Measurements from ENCODE around the gene G6PC3. TPM values are rescaled to one million over a fixed set of nuclear protein-coding genes. Genes with fewer than 3 reads are reported as not detected.
"Not testable (repeated sequence)": the region's sequence is repeated elsewhere in the genome, so short reads cannot be mapped to it uniquely, and the experiment has no call there.

Gene G6PC3
- total RNA-seq, 2 donors from 2014 or later, result 10.9 to 13.8 TPM

DNA sequence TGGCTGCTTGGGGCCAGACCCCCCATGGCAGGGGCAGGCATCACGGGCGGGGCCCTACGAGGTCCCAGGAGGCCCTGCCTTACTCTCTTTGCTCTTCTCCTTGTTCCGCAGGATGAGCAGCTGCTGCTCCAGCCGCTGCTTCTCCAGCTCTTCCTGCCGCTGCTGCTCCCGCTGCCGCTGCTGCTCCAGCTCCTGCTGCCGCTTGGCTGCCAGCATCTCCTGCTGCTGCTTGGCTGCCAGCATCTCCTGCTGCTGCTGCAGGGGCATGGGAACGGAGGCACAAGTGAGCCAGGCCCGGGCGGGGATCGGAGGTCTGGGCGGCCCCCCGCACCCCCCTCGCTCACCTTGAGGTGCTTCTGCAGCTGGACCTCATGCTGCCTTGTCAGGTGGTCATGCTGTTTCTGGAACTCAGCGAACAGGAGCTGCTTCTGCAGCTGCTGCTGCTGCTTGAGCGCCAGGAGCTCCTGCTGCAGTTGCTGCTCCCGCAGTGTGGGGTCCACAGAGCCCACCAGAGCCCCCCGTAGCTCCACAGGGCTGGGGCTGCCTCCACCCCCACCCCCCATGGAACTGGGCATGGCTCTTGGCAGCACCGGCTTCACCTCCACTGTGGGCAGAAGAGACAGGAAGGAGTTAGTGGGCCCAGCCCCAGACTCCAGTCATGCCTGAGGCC is 22.8 kb downstream of the G6PC3 start:
- H3K27me3 Mint-ChIP-seq, result no peaks in the 10 kb centered on the region
- peaks cover 6% of the 10 kb centered on the region for H3K4me1 Mint-ChIP-seq
- no peak overlapping the region for H3K27ac Mint-ChIP-seq
- peaks cover 6% of the 10 kb centered on the region for H3K36me3 Mint-ChIP-seq (ENCODE audit: low read depth)
- DNase-seq (no peak), ATAC-seq (no peak)
- no peaks in the 10 kb centered on the region for H3K9me3 ChIP-seq (ENCODE audit: control insufficient read depth, low read length, poor library complexity, severe bottlenecking)
- H3K4me3 Mint-ChIP-seq, result no peak overlapping the region

DNA sequence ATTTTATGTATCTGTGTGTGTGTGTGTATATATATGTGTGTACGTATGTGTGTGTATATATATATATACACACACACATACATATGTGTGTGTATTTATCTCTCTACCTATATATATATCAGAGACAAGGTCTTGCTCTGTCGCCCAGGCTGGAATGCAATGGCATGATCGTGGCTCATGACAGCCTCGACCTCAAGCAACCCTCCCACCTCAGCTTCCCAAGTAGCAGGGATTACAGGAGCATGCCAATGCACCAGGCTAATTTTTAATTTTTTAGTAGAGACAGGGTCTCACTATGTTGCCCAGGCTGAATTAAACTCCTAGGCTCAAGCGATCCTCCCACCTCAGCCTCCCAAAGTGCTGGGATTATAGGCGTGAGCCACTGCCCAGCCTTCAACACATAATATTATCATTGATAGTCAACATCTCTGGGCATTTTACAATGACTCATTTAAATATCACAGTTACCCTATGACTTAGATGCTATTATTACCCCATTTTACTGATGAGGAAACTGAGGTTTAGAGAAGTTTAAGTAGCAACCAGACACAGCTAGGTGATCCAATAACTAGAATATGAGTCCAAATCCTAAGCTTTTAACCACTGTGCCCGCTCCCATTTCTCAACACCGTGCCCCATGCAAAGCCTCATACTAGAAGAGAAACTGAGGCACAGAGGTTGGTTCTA is 24.3 kb downstream of the G6PC3 start:
- H3K4me1 Mint-ChIP-seq, result peaks cover 3% of the 10 kb centered on the region
- no peaks in the 10 kb centered on the region for H3K9me3 ChIP-seq (ENCODE audit: control insufficient read depth, low read length, poor library complexity, severe bottlenecking)
- peak overlapping the region; percentile 31 for H3K4me3 Mint-ChIP-seq
- ATAC-seq, result no peak
- H3K36me3 Mint-ChIP-seq (ENCODE audit: low read depth), result peaks cover 2% of the 10 kb centered on the region
- no peak overlapping the region for H3K27ac Mint-ChIP-seq
- DNase-seq, result no peak
- no peaks in the 10 kb centered on the region for H3K27me3 Mint-ChIP-seq

DNA sequence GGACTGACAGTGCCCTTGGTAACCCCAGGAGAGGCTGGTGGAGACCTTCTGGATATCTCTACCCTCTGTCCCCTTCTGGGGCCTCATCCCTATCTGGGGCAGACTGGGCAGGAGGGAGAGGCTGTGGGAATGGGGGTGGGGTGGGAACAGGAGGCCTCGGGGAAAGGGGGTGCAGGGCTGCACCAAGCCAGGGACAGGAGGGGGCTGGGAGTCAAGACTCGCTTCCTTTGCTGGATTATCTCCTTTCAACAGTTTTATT is 24.8 kb downstream of the G6PC3 start:
- ATAC-seq, result no peak
- DNase-seq, result no peak
- H3K4me3 Mint-ChIP-seq, result no peak overlapping the region
- no peaks in the 10 kb centered on the region for H3K27me3 Mint-ChIP-seq
- no peak overlapping the region for H3K27ac Mint-ChIP-seq
- no peaks in the 10 kb centered on the region for H3K9me3 ChIP-seq (ENCODE audit: control insufficient read depth, low read length, poor library complexity, severe bottlenecking)
- H3K4me1 Mint-ChIP-seq, result peaks cover 3% of the 10 kb centered on the region
- peaks cover 2% of the 10 kb centered on the region for H3K36me3 Mint-ChIP-seq (ENCODE audit: low read depth)

DNA sequence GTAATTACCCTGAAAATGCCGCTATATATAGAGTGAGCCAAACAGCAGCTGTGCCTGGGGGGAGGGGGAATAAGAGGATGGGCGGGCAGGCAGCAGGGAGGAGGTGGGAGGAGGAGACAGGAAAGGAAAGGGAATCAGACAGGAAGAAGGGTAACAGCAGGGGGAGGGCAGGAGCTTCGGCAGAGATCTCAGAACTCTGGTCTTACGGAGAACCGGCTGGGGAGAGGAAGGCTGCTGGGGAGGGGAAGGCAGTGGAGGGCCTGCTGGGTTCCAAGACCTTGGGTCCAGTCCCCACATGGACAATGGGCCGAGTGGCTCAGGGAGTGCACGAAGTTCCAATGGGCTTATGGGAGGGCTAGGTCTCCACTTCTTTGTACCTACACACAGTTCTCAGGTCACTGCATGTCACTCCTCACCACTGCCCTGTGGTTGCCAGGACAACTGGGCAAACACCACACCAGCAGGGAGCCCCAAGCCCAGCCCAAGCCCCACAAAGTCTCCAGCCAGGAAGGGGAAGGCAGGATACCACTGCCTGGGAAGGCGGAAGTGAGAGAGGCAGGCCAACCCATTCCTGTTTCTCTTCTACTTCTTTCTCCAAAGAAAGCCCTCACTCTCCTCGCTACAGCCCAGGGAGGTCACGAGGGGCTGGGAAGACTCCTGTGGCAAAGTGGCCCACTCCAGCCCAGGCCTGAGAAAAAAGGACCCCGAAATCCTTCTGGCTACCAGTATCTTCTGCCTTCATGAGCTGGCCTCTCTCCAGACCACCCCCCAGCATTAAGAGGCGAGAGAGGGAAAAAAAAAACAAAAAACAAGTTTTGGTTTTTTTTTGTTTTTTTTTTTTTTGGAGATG is 25.3 kb downstream of the G6PC3 start:
- ATAC-seq (no peak), DNase-seq (no peak)
- Mint-ChIP-seq H3K4me3 (peak overlapping the region; percentile 3), H3K27me3 (no peaks in the 10 kb centered on the region), H3K4me1 (peaks cover 3% of the 10 kb centered on the region), H3K27ac (peak overlapping the region; percentile 9), H3K36me3 (ENCODE audit: low read depth) (peaks cover 2% of the 10 kb centered on the region)
- H3K9me3 ChIP-seq (ENCODE audit: control insufficient read depth, low read length, poor library complexity, severe bottlenecking), result no peaks in the 10 kb centered on the region

DNA sequence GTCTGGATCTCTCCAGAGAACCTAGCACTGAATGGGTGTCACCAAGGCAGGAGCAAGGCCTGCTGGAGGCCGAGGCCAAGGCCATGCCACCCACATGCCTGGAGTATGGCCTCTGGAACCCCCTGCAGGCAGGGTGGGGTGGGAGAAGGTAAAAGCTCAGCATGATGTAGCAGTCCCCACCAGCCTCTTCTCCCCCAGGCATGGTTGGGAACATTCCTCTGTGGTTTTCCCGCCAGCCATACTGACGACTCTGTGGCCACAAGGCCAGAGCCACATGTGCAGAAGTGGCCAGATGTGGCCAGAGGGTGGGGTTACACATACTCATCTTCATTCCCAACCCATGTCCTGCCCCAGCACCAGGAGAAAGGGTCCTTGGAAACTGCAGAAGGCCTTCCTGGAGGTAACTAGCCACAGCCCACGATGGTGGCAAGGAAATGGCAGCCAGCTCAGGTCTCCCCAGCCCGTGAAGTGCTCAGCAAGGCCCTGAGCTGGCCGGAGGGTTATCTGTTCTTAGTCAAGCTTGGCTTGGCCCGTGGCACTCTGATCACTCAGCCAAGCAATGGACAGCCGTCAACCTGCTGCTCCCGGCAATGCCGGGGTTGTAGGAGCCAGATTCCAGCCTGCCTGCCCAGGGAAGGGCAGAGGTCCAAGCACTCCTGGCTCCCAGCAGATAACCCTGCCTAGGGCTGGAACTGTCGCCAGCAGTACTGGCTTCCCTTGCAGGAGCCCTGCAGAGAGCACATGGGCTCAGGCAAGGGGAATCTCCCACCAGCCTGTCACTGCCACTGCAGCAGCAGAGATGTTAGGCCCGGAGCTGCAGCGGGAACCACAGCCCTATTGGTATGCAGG is 26.8 kb downstream of the G6PC3 start:
- no peaks in the 10 kb centered on the region for H3K27me3 Mint-ChIP-seq
- H3K4me1 Mint-ChIP-seq, result peaks cover 3% of the 10 kb centered on the region
- H3K36me3 Mint-ChIP-seq (ENCODE audit: low read depth), result no peaks in the 10 kb centered on the region
- ATAC-seq (no peak), DNase-seq (no peak)
- no peak overlapping the region for H3K27ac Mint-ChIP-seq
- H3K9me3 ChIP-seq (ENCODE audit: control insufficient read depth, low read length, poor library complexity, severe bottlenecking), result no peaks in the 10 kb centered on the region
- H3K4me3 Mint-ChIP-seq, result no peak overlapping the region

DNA sequence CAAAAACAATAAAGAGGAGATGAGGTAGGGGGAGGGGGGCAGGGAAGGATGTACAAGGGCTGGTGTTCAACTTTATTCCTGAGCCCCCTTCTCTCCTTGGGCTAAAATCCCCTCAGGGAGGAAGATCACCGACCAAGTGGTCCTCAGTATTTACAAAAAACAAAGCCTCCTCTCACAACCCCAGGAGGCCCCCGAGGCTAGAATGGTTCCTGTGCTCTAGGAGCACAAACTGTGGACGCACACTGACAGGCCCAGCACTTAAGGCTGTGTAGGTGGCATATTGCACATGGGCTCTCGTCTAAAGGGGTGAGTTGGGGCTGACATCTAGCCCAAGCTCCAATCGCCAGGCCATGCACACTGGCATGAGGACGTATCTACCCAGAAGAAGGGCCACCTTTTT is 31.3 kb downstream of the G6PC3 start:
- H3K27ac Mint-ChIP-seq; DNase-seq; ATAC-seq; H3K36me3 Mint-ChIP-seq (ENCODE audit: low read depth); H3K27me3 Mint-ChIP-seq; H3K9me3 ChIP-seq (ENCODE audit: control insufficient read depth, low read length, poor library complexity, severe bottlenecking); H3K4me3 Mint-ChIP-seq: not testable (repeated sequence)
- peaks cover 11% of the 10 kb centered on the region for H3K4me1 Mint-ChIP-seq

DNA sequence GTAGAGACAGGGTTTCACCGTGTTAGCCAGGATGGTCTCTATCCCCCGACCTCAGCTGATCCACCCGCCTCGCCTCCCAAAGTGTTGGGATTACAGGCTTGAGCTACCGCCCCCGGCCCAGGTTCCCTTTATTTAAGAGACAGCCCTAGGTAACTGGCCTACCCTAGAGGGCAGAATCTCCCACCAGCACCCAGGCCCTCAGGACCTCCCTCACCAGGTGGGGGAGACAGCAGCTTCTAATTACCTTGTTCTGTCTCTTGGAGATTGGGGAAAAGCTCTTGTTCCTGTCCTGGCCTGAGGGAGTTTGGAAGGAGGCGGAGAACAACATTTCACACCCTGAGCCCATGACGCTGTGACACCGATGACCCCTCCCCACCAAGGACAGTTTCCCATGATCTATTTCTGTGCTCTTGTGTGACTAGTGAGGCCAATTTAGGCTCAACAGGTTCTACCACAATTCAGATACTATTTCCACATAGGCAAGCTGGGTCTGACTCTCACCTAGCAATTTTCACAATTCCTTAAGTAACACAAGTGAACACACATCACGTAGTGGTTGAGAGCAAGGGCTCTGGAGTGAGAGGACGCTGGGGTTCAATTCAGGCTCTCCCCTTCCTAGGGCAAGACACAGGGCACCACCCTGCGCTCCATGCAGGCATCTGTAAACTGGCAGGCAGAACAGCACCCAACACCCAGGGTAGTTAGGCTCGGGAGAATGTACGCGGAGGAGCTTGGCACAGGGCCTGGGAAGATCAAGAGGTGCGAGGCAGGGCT is 32.5 kb downstream of the G6PC3 start:
- no peak for ATAC-seq
- peaks cover 13% of the 10 kb centered on the region for H3K4me1 Mint-ChIP-seq
- no peak for DNase-seq
- no peak overlapping the region for H3K27ac Mint-ChIP-seq
- H3K9me3 ChIP-seq (ENCODE audit: control insufficient read depth, low read length, poor library complexity, severe bottlenecking), result no peaks in the 10 kb centered on the region
- H3K27me3 Mint-ChIP-seq, result no peaks in the 10 kb centered on the region
- no peak overlapping the region for H3K4me3 Mint-ChIP-seq
- peaks cover 5% of the 10 kb centered on the region for H3K36me3 Mint-ChIP-seq (ENCODE audit: low read depth)

DNA sequence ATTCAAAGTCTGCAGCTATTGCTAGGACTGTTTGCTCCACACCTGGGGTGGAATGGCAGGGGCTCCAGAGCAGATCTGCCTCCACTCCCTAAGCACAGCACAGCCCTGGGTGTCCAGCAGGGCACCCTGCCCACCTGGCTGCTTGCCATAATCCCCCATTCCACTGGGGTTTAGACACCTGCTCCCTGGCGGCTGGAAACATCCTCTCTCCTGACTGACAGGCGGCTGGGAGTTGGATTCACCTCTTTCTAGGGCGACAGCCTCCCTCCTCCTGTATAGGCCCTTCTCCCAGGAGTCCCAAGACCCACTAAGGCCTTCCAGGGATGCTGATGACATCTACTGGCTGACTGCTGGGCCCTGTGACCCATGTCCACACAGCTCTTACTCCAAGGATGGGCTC is 34.9 kb downstream of the G6PC3 start:
- no peaks in the 10 kb centered on the region for H3K27me3 Mint-ChIP-seq
- no peak overlapping the region for H3K27ac Mint-ChIP-seq
- no peaks in the 10 kb centered on the region for H3K9me3 ChIP-seq (ENCODE audit: control insufficient read depth, low read length, poor library complexity, severe bottlenecking)
- H3K4me3 Mint-ChIP-seq, result no peak overlapping the region
- H3K36me3 Mint-ChIP-seq (ENCODE audit: low read depth), result peaks cover 5% of the 10 kb centered on the region
- peaks cover 12% of the 10 kb centered on the region for H3K4me1 Mint-ChIP-seq
- no peak for DNase-seq
- ATAC-seq, result no peak

DNA sequence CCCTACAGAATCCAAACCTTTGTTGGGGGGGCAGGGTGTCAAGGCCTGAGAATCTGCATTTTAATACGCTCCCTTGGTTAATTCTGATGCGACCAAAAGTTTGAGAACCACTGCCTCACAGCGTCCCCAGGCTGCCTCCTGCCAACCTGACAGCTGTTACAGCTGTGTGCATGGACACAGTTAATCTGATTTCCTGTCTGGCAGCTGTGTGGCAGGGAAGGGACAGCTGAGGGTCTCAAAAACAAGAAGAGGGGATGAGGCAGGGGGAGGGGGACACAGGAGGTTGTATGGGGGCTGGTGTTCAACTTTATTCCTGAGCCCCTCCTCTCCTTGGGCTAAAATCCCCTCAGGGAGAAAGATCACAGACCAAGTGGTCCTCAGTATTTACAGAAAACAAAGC is 35.4 kb downstream of the G6PC3 start:
- ATAC-seq (no peak), DNase-seq (no peak)
- Mint-ChIP-seq H3K4me1 (peaks cover 13% of the 10 kb centered on the region), H3K36me3 (ENCODE audit: low read depth) (peaks cover 5% of the 10 kb centered on the region), H3K27me3 (no peaks in the 10 kb centered on the region), H3K4me3 (no peak overlapping the region), H3K27ac (no peak overlapping the region)
- no peaks in the 10 kb centered on the region for H3K9me3 ChIP-seq (ENCODE audit: control insufficient read depth, low read length, poor library complexity, severe bottlenecking)

DNA sequence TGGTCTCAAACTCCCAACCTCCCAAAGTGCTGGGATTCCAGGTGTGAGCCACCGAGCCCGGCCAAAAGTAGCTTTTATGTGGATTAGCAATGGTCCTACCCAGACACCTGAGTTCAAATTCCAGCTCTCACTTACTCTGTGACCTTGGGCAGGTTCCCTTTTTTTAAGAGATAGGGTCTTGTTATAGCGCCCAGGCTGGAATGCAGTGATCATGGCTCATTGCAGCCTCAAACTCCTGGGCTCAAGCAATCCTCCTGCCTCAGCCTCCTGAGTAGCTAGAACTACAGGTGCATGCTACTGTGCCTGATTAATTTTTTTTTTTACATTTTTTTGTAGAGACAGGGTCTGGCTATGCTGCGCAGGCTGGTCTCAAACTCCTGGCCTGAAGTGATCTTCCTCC is 36.3 kb downstream of the G6PC3 start:
- Mint-ChIP-seq H3K36me3 (ENCODE audit: low read depth) (peaks cover 5% of the 10 kb centered on the region), H3K4me1 (peaks cover 19% of the 10 kb centered on the region), H3K27me3 (no peaks in the 10 kb centered on the region), H3K27ac (no peak overlapping the region), H3K4me3 (no peak overlapping the region)
- no peaks in the 10 kb centered on the region for H3K9me3 ChIP-seq (ENCODE audit: control insufficient read depth, low read length, poor library complexity, severe bottlenecking)
- ATAC-seq, result no peak
- DNase-seq, result no peak

DNA sequence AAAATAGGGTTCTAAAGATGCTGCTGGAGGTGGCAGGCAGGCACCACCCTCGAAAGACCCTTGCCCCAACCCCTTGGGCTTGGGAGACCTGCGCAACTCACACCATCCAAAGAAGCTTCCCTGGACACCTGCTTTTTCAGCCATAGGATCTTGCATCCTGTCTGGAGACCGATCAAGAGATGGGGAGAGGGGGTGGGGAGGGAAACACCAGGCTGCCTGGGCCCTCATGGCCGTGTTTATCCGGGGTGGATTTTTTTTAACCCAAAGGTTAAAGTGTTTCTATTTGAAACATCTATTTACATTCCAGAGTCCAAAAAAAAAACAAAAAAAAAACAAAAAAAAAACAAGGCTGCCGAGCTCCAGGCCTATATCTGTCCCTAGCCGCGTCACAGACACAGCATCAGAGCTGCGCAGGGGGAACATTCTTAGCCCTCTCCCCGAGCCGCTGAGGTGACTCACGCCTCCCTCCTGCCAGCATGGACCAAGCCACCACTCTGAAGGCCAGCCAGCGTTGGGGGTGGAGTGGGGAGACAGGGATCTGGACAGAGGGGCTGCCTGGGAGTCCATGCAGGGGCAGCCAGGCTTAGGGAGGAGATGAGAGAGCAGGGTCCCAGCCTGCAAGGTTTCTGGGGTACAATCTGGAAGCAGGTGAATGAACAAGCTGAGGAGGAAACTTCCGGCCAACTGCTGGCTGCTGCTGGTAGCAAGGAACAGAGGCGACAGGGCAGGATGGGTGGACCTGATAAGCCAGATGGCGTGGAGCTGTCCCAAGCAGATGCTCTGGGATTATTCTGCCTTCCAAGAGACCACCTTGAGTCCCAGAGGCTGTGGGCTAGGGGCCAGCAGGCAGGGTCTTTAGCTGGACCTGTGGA is 38.1 kb downstream of the G6PC3 start:
- no peak for ATAC-seq

DNA sequence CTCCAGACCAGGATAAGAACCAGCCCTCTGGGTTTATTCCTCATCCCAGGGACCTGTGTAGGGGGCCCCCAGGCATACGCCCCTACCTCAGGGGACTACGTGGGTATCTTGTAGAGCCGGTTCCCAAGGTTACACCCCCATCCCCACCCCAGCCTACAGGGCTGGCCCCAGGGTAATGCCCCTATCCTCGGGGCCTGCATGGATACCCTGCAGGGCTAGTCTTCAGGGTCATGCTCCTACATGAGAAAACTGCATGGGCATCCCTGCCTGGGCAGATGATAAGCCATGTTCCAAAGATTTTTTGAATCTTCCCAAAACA is 38.7 kb downstream of the G6PC3 start:
- no peak overlapping the region for H3K4me3 Mint-ChIP-seq
- ATAC-seq, result no peak
- H3K9me3 ChIP-seq (ENCODE audit: control insufficient read depth, low read length, poor library complexity, severe bottlenecking), result no peaks in the 10 kb centered on the region

More for the DNA sequence above, 38.1 kb downstream of the G6PC3 start:
- Mint-ChIP-seq H3K4me3 (no peak overlapping the region), H3K27ac (no peak overlapping the region), H3K36me3 (ENCODE audit: low read depth) (peaks cover 4% of the 10 kb centered on the region), H3K27me3 (no peaks in the 10 kb centered on the region), H3K4me1 (peaks cover 27% of the 10 kb centered on the region)
- no peaks in the 10 kb centered on the region for H3K9me3 ChIP-seq (ENCODE audit: control insufficient read depth, low read length, poor library complexity, severe bottlenecking)
- DNase-seq, result no peak

More for the DNA sequence above, 38.7 kb downstream of the G6PC3 start:
- H3K4me1 Mint-ChIP-seq, result peaks cover 30% of the 10 kb centered on the region
- no peak overlapping the region for H3K27ac Mint-ChIP-seq
- no peaks in the 10 kb centered on the region for H3K27me3 Mint-ChIP-seq
- peaks cover 4% of the 10 kb centered on the region for H3K36me3 Mint-ChIP-seq (ENCODE audit: low read depth)
- DNase-seq, result no peak
